ENCODE measurements around the gene AOAH.
"Not testable (repeated sequence)": the region's sequence is repeated elsewhere in the genome, so short reads cannot be mapped to it uniquely, and the experiment has no call there.

The AOAH gene

GRCh38 chr7:36504216-36504615 lies 220.1 kb downstream of the AOAH start:
- CTCF ChIA-PET: interaction anchor here (1.3 kb wide), 1 partner anchor 678 kb away, joined by 5 read pairs; no protein-coding TSS in a partner anchor
- not testable (repeated sequence) for DNase-seq

GRCh38 chr7:36497775-36498174 lies 226.5 kb downstream of the AOAH start:
- DNase-seq: no peak
- no peaks in the 10 kb centered on the region for H3K36me3 Mint-ChIP-seq
- H3K9me3 Mint-ChIP-seq: no peaks in the 10 kb centered on the region
- CTCF ChIA-PET: no interaction called here
- H3K27ac Mint-ChIP-seq: no peak overlapping the region
- peaks cover 4% of the 10 kb centered on the region for H3K27me3 Mint-ChIP-seq
- H3K4me3 Mint-ChIP-seq: no peak overlapping the region
- no peaks in the 10 kb centered on the region for H3K4me1 Mint-ChIP-seq

More at GRCh38 chr7:36504216-36504615, 220.1 kb downstream of the AOAH start:
- not testable (repeated sequence) for H3K27ac Mint-ChIP-seq, H3K9me3 Mint-ChIP-seq, H3K36me3 Mint-ChIP-seq, H3K27me3 Mint-ChIP-seq, H3K4me1 Mint-ChIP-seq, H3K4me3 Mint-ChIP-seq

GRCh38 chr7:36497176-36497575 lies 227.1 kb downstream of the AOAH start:
- not testable (repeated sequence) for H3K4me1 Mint-ChIP-seq, H3K27ac Mint-ChIP-seq, H3K27me3 Mint-ChIP-seq, H3K4me3 Mint-ChIP-seq, DNase-seq, H3K9me3 Mint-ChIP-seq, H3K36me3 Mint-ChIP-seq
- CTCF ChIA-PET: interaction anchor here (0.7 to 0.8 kb wide), 2 partner anchors 9 to 173 kb away, joined by 3 read pairs; no protein-coding TSS in a partner anchor

GRCh38 chr7:36496576-36496975 lies 227.7 kb downstream of the AOAH start:
- H3K4me3 Mint-ChIP-seq: no peak overlapping the region

GRCh38 chr7:36491317-36491716 lies 233.0 kb downstream of the AOAH start:
- Mint-ChIP-seq H3K9me3 (no peaks in the 10 kb centered on the region), H3K4me1 (no peaks in the 10 kb centered on the region), H3K27ac (no peak overlapping the region), H3K36me3 (no peaks in the 10 kb centered on the region), H3K4me3 (no peak overlapping the region), H3K27me3 (peaks cover 4% of the 10 kb centered on the region)
- CTCF ChIA-PET: interaction anchor here (1.5 to 6.3 kb wide), 3 partner anchors 19 to 707 kb away, joined by 3 to 80 read pairs (median 4); no protein-coding TSS in a partner anchor
- no peak for DNase-seq

More at GRCh38 chr7:36496576-36496975, 227.7 kb downstream of the AOAH start:
- CTCF ChIA-PET: interaction anchor here (0.7 to 0.8 kb wide), 2 partner anchors 9 to 173 kb away, joined by 3 read pairs; no protein-coding TSS in a partner anchor
- no peak overlapping the region for H3K27ac Mint-ChIP-seq
- H3K4me1 Mint-ChIP-seq: no peaks in the 10 kb centered on the region
- no peaks in the 10 kb centered on the region for H3K9me3 Mint-ChIP-seq
- H3K36me3 Mint-ChIP-seq: no peaks in the 10 kb centered on the region
- DNase-seq: no peak
- H3K27me3 Mint-ChIP-seq: peaks cover 4% of the 10 kb centered on the region

GRCh38 chr7:36490419-36490830 lies 233.9 kb downstream of the AOAH start:
- no peak overlapping the region for H3K27ac Mint-ChIP-seq
- H3K27me3 Mint-ChIP-seq: peaks cover 10% of the 10 kb centered on the region
- no peaks in the 10 kb centered on the region for H3K36me3 Mint-ChIP-seq
- CTCF ChIA-PET: interaction anchor here (0.6 to 6.3 kb wide), 8 partner anchors 15 to 1003 kb away, joined by 3 to 80 read pairs (median 5); no protein-coding TSS in a partner anchor
- H3K4me3 Mint-ChIP-seq: no peak overlapping the region
- DNase-seq: no peak
- H3K9me3 Mint-ChIP-seq: no peaks in the 10 kb centered on the region
- no peaks in the 10 kb centered on the region for H3K4me1 Mint-ChIP-seq

- not testable (repeated sequence) for H3K36me3 Mint-ChIP-seq, H3K4me1 Mint-ChIP-seq, DNase-seq, H3K4me3 Mint-ChIP-seq, H3K27me3 Mint-ChIP-seq, H3K9me3 Mint-ChIP-seq, H3K27ac Mint-ChIP-seq
- CTCF ChIA-PET: interaction anchor here (0.7 to 6.3 kb wide), 7 partner anchors 34 to 711 kb away, joined by 3 to 80 read pairs (median 13); no protein-coding TSS in a partner anchor
These were observed 235.6 kb downstream of the AOAH start for GRCh38 chr7:36488672-36489071.

- CTCF ChIA-PET: interaction anchor here (0.6 to 6.3 kb wide), 28 partner anchors 9 to 866 kb away, joined by 3 to 80 read pairs (median 4); no protein-coding TSS in a partner anchor
- Mint-ChIP-seq H3K27ac (no peak overlapping the region), H3K36me3 (no peaks in the 10 kb centered on the region), H3K27me3 (peaks cover 6% of the 10 kb centered on the region), H3K4me3 (no peak overlapping the region), H3K9me3 (no peaks in the 10 kb centered on the region), H3K4me1 (no peaks in the 10 kb centered on the region)
- DNase-seq: peak; percentile 58
These were observed 236.4 kb downstream of the AOAH start for GRCh38 chr7:36487756-36488336.

GRCh38 chr7:36486336-36486735 lies 238.0 kb downstream of the AOAH start:
- CTCF ChIA-PET: interaction anchor here (4.8 to 6.3 kb wide), 2 partner anchors 185 to 714 kb away, joined by 61 to 80 read pairs; no protein-coding TSS in a partner anchor
- no peaks in the 10 kb centered on the region for H3K4me1 Mint-ChIP-seq
- H3K36me3 Mint-ChIP-seq: no peaks in the 10 kb centered on the region
- peaks cover 6% of the 10 kb centered on the region for H3K27me3 Mint-ChIP-seq
- no peak overlapping the region for H3K4me3 Mint-ChIP-seq
- no peaks in the 10 kb centered on the region for H3K9me3 Mint-ChIP-seq
- H3K27ac Mint-ChIP-seq: no peak overlapping the region
- no peak for DNase-seq

- Mint-ChIP-seq H3K9me3 (peaks cover 11% of the 10 kb centered on the region), H3K27me3 (peaks cover 6% of the 10 kb centered on the region), H3K36me3 (peaks cover 4% of the 10 kb centered on the region), H3K4me3 (no peak overlapping the region), H3K4me1 (peaks cover 2% of the 10 kb centered on the region), H3K27ac (no peak overlapping the region)
- CTCF ChIA-PET: interaction anchor here (1.2 to 1.6 kb wide), 2 partner anchors 187 to 698 kb away, joined by 6 to 7 read pairs; no protein-coding TSS in a partner anchor
- no peak for DNase-seq
These were observed 240.0 kb downstream of the AOAH start for GRCh38 chr7:36484265-36484664.

GRCh38 chr7:36483853-36484252 lies 240.4 kb downstream of the AOAH start:
- DNase-seq, H3K27ac Mint-ChIP-seq, CTCF ChIA-PET, H3K4me1 Mint-ChIP-seq, H3K27me3 Mint-ChIP-seq, H3K4me3 Mint-ChIP-seq, H3K36me3 Mint-ChIP-seq: not testable (repeated sequence)
- peaks cover 13% of the 10 kb centered on the region for H3K9me3 Mint-ChIP-seq

- no peak for DNase-seq
- Mint-ChIP-seq H3K27me3 (no peaks in the 10 kb centered on the region), H3K9me3 (peaks cover 13% of the 10 kb centered on the region), H3K4me1 (peaks cover 13% of the 10 kb centered on the region), H3K36me3 (peaks cover 4% of the 10 kb centered on the region), H3K27ac (no peak overlapping the region), H3K4me3 (no peak overlapping the region)
- CTCF ChIA-PET: interaction anchor here (1.3 kb wide), 1 partner anchor 720 kb away, joined by 3 read pairs; no protein-coding TSS in a partner anchor
These were observed 245.5 kb downstream of the AOAH start for GRCh38 chr7:36478745-36479144.

GRCh38 chr7:36475381-36475780 lies 248.9 kb downstream of the AOAH start:
- CTCF ChIA-PET: interaction anchor here (1.2 to 5.0 kb wide), 7 partner anchors 11 to 724 kb away, joined by 3 to 32 read pairs (median 5); no protein-coding TSS in a partner anchor
- no peak overlapping the region for H3K4me3 Mint-ChIP-seq
- no peaks in the 10 kb centered on the region for H3K27me3 Mint-ChIP-seq
- DNase-seq: no peak
- H3K9me3 Mint-ChIP-seq: peaks cover 10% of the 10 kb centered on the region
- no peak overlapping the region for H3K27ac Mint-ChIP-seq
- H3K36me3 Mint-ChIP-seq: peaks cover 4% of the 10 kb centered on the region
- peaks cover 13% of the 10 kb centered on the region for H3K4me1 Mint-ChIP-seq

GRCh38 chr7:36475011-36475342 lies 249.3 kb downstream of the AOAH start:
- Mint-ChIP-seq H3K36me3 (peaks cover 4% of the 10 kb centered on the region), H3K4me1 (peaks cover 12% of the 10 kb centered on the region), H3K27me3 (no peaks in the 10 kb centered on the region), H3K27ac (no peak overlapping the region), H3K9me3 (peaks cover 9% of the 10 kb centered on the region), H3K4me3 (no peak overlapping the region)
- no peak for DNase-seq
- CTCF ChIA-PET: interaction anchor here (1.2 to 5.0 kb wide), 8 partner anchors 11 to 725 kb away, joined by 3 to 32 read pairs (median 6); no protein-coding TSS in a partner anchor
